ENCODE data around the gene DNM1.

DNM1 gene

GRCh38 chr9:128252317-128253139 lies 49.3 kb downstream of the DNM1 start:
- no peak for DNase-seq (ENCODE audit: low spot score)

DNA sequence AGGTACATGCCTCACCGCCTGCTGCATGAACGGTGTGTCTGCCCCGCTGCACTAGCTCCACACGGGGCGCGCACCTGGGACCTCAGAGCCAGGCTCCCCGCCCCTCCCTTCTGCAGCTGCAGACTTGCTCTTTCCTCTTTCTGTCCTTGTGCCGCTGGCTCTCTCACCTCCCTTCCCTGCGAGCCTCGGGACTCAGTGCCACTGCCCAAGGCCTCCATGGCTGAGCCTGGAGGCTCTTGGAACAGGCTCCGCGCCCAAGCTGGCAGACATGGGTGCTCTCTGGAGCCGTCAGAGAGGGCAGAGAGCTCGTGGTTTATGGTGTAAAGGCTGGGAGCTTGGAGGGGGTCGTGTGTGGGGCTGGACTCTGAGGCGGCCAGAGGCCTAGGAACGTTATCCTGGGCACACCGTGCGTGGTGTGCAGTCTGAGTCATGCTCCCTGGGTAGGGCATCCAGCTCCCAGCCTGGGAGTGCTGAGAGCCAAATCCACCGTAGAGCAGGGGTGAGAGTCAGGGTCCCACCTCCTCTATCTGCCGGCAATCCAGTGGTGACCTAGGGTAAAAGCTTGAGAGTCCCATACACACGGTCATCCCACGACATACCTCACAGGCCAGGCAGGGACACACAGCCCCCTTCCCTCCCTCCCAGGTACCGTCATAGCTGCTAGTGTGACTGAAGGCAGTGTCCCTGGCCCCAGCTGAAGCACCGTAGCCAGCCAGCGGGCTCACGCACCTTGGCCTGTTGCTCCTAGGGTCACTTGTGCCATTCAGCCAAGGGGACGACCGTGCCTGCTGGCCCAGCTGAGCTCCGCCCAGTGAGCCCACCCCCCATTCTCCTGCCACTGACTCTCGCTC lies 50.2 kb downstream of the DNM1 start:
- no peak for DNase-seq (ENCODE audit: low spot score)

DNA sequence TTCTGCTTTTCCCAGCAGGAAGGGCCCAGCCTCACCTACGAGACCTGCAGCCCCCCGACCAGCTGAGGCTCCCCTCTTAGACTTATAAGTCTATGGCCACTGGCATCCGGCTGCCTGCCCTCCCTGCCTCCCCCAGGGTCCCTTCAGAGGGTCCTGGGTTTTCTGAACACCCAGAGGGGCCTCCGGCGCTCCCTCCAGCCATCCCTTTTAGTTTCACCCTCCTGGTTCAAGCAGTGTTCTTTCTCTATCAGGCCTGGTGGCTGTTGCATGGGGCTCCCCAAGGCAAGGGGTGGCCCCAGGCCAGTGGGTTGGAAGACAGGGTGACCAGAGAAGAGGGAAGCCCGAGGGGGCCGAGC lies 50.8 kb downstream of the DNM1 start:
- no peak for DNase-seq (ENCODE audit: low spot score)

- DNase-seq (ENCODE audit: low spot score), result no peak
Measured at GRCh38 chr9:128254362-128254761, 51.2 kb downstream of the DNM1 start.

GRCh38 chr9:128254855-128255759 lies 51.9 kb downstream of the DNM1 start:
- DNase-seq (ENCODE audit: low spot score), result peak; percentile 62

DNA sequence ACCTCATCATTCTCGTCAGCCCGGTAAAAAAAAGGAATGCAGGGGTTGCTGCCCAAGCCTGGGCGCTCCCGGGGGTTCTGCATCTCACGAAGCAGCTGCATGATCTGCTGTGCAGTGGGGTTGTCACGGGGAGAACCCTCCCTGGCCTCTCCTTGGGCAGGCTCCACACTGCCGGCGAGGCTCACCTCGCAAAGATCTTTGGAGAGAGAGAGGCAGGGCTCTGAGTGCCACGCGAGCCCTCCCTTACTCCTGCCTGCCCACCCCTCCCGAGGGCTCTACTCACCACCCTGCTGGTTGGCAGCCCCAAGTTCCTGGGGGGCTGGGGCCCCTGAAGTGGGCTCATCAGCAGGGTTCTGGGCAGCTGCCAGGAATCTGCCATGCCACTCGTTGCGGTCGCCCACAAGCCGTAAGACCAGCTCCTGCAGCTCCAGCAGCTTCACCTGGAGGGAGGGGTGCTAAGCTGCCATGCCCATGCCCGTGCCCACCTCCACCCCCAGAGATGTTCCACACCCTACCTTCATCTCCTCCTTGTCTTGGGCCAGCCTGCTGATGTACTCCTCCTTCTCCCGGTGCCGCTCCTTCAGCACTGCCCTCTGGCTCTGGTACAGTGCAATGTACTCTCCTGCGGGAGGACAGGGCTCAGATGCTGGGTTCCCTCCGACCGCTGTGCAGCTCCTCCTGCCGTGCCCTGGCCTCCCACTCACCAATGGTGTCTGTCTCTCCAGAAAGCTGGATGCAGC lies 54.1 kb downstream of the DNM1 start:
- DNase-seq (ENCODE audit: low spot score), result no peak

GRCh38 chr9:128257907-128258306 lies 54.7 kb downstream of the DNM1 start:
- no peak for DNase-seq (ENCODE audit: low spot score)

DNA sequence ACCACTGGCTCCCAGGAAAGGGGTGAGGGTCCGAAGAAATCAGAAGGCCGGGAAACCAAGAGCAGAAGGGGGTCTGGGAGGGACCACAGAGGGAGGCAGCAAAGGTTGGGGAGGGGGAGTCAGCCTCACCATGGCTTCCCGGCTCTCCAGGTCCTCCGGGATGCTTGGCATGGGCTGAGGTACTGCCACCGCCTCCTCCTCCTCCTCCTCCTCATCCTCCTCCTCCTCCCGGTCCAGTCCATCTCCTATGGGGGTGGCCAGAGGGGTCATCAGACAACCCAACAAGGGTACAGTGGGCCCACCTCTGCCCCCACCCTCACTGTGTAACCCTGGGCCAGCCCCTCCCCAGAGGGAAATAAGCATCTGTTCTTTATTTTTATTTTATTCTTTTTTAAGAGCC lies 55.1 kb downstream of the DNM1 start:
- DNase-seq (ENCODE audit: low spot score), result no peak

DNA sequence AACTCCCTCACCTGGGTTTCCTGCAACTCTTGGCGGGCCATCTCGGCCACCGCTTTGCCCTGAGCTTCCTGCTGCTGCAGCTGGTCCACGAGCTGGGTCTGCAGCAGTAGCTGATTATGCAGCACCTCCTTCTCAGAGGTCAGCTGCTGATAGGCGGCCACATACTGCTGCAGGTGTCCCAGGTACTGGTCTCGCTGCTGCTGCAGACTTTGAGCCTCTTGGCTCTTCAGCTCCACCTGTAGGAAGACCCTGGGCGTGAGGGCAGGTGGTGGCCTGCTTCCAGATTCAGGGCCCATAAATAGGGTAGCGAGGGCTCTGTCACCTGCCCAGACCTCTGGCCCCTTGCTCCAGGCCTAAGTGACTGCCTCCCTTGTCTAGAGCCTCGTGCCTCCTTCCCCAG lies 56.0 kb downstream of the DNM1 start:
- DNase-seq (ENCODE audit: low spot score), result no peak

DNA sequence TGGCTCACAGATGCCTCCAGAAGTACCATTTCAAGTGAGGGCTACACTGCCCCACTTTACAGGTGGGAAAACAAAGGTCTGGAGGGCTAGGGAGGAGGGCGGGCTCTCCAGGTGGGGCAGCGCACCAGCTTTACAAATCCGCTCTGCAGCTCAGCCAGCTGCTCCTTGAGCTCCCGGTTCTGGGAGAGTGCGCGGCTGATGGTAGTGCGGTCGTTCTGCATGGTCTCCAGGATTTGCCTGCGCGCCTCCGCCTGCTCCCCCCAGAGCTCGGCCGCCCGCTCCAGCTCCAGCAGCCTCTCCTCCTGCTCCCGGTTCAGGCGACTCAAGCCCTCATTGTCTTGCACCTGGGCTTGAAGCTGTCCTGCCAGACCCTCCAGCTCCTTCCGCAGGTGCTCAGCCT lies 57.2 kb downstream of the DNM1 start:
- DNase-seq (ENCODE audit: low spot score), result no peak

GRCh38 chr9:128262687-128263086 lies 59.5 kb downstream of the DNM1 start:
- DNase-seq (ENCODE audit: low spot score), result no peak

DNA sequence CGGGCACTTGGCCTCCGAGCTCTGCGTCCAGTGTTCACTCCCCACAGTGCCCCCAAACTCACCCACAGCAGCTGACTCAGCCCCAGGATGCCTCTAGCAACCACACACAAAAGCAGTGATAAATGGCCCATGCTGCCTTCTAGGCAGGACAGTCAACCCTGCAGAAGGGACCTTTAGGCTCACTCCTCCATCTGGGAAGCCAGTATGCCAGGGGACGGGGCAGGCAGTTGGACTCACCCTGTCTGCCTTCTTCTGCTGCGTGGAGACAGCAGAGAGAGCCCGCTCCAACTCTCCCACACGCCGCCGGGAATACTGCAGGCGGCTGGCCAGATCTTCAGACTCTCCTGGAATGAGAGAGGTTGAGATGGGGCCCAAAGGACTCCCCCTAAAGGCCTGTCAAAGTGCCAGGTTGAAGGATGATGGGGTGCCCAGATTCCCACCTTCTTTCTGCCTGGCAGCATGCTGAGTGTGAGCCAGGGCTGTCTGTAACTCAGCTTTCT lies 62.2 kb downstream of the DNM1 start:
- DNase-seq (ENCODE audit: low spot score), result no peak

- DNase-seq (ENCODE audit: low spot score), result no peak
Measured at GRCh38 chr9:128266868-128267590, 63.9 kb downstream of the DNM1 start.

DNA sequence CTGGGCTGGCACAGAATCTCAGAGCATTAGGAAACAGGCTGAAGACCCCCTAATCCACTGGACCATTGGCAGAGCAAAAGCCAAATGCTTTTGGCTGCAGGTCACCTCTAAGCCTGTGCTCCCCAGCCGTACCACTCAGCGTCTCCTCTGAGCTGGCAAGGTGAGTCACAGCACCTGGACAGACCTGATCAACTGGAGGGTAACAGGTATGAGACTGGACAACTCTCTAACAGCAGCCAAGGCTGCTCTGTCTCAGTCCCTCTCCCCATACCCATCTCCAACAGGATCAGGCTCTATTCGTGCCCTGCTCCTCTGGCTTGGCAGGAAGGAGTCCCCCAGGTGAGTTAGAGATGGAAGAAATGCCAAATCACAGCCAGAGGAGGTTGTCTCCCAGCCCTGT lies 67.9 kb downstream of the DNM1 start:
- no peak for DNase-seq (ENCODE audit: low spot score)

DNA sequence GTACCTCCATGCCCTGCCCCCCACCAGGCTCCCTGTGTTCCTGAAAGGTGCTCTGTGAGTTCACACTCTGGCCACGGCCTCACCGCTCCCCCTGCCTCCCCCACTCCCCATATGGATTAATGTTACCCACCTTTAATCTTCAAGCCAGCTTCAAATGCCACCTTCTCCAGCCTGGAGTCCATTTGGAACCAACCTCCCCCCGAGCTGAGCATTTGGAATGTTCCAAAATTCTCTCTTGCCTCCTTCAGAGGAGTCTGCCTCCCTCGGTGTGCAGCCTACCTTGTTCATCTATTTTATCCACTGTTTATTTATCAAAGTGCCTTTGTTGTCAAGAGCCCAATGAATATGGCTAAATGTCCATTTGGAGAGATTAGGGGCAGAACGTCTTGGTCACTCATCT lies 68.3 kb downstream of the DNM1 start:
- no peak for DNase-seq (ENCODE audit: low spot score)

DNA sequence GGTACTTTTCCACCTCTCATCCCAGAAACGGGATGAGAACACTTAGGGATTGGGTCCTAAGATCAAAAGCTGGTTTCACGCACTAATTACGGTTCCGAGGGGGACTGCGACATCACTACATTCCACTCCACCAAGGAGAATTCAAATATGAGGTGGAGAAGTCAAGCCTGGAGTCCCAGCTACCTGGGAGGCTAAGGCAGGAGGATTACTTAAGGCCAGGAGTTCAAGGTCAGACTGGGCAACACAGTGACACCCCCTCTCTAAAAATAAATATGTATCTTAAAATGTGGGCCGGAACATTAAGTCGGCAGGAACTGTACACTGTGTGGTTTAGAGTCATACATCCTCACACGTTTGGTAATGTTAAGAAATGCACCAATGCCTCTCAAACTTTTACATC lies 71.1 kb downstream of the DNM1 start:
- no peak for DNase-seq (ENCODE audit: low spot score)

DNA sequence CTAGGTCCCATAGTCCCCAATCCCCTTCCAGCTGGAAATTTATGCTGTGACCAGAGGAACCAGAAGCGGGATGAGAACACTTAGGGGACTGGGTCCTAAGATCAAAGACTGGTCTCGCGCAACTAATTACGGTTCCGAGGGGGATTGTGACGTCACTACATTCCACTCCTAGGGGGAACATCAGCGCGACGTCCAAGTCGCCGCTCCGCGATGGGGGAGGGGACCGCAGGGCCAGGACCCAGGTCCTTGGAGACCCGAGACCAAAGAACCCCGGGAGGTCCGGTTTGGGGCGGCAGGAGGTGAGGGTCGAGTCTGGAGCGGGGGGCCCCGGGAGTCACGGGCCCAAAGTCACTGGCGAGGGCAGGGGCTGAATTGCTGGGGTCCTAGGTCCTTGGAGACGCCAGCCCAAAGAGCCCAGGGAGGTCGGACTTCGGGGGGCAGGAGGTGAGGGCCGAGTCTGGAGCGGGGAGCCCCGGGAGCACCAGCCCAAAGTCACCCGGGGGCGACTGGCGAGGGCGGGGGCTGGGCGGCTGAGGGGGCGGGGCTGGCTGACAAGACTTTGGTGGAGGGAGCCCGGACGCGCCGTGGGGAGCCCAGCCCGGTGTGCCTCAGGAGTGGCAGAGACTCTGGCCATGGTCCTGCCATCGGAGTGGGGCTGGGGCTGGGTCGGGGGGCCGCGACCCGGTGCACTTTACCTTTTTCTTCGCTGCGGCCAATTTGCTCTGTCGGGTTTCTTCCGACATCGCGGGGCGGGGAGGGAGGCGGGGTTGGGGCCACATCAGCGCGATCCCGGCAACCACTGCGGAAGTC lies 72.2 kb downstream of the DNM1 start, which contains the start of gene GOLGA2:
TSS of gene GOLGA2 (minus strand) at position 810 of the 810 bp plus-strand sequence. CDS start at position 779, 31 bp downstream.
- no peak for DNase-seq (ENCODE audit: low spot score)

- peak; percentile 99 for DNase-seq (ENCODE audit: low spot score)
Measured at GRCh38 chr9:128276008-128276573, 72.9 kb downstream of the DNM1 start, which contains the start of gene SWI5. SWI5 (plus strand) TSS chr9:128276276.

GRCh38 chr9:128276574-128277270 lies 73.5 kb downstream of the DNM1 start:
- peak; percentile 31 for DNase-seq (ENCODE audit: low spot score)
